PC-3 (cell line): ENCODE results near the gene PGAM2.

Experiments used
- EZH2 ChIP-seq: fragments of 300-600 bp; sonication (generic); IDR thresholded peaks from one replicate; pipeline ENCODE4 v1.6.1; 2017; ENCODE audit warnings: antibody characterized with exemption, mild to moderate bottlenecking, low read length; ENCODE audit not compliant: unreplicated experiment
- TF ChIP-seq, protein P1 (sequence below): fragments of 300-600 bp; sonication (generic); conservative IDR thresholded peaks from 2 replicates; pipeline ENCODE4 v1.5.1; 2017; ENCODE audit warnings: antibody characterized with exemption, low read depth, mild to moderate bottlenecking, low read length

DNA sequence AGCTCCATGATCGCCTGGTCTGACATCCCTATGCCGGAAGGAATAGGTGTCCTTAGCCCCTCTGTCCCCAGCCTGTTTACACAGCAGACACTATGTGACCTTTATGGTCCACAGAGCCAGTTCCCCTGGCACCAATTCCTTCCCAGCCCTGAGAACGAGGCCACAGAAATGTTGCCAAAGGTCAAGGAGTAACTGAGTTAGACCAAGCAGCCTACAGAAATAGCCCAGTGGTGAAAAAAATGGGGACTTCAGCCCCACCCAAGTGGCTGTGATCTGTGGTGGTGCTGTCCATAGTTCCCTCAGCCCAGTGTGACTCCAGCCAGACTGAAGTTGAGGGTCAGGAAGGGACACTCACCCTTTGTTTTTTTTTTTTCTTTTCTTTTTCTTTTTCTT lies 2.5 kb downstream of the PGAM2 start:
- TF ChIP-seq, protein P1, sequence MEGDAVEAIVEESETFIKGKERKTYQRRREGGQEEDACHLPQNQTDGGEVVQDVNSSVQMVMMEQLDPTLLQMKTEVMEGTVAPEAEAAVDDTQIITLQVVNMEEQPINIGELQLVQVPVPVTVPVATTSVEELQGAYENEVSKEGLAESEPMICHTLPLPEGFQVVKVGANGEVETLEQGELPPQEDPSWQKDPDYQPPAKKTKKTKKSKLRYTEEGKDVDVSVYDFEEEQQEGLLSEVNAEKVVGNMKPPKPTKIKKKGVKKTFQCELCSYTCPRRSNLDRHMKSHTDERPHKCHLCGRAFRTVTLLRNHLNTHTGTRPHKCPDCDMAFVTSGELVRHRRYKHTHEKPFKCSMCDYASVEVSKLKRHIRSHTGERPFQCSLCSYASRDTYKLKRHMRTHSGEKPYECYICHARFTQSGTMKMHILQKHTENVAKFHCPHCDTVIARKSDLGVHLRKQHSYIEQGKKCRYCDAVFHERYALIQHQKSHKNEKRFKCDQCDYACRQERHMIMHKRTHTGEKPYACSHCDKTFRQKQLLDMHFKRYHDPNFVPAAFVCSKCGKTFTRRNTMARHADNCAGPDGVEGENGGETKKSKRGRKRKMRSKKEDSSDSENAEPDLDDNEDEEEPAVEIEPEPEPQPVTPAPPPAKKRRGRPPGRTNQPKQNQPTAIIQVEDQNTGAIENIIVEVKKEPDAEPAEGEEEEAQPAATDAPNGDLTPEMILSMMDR: no peak
- TF ChIP-seq EZH2: no peak
